ENCODE measurements around the gene CCDC88B.

CCDC88B gene

DNA sequence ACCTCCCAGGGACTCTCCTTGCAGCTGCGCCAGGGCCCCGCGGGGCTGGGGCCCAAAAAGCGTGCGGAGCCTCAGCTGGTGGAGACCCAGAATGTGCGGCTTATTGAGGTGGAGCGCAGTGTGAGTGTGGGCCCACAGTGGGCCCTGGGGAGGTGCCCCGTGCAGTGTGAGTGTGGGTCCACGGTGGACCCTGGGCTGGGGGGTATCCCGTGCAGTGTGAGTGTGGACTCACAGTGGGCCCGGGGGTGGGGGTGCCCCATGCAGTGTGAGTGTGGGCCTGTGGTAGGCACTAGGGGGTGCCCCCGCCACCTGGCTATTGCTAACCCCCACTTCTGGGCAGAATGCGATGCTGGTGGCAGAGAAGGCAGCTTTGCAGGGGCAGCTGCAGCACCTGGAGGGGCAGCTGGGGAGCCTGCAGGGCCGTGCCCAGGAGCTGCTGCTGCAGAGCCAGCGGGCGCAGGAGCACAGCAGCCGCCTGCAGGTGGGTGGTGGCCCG, 11.2 kb downstream of the CCDC88B start:
- Histone ChIP-seq H3K4me2 (ENCODE audit: low read length) (no peak overlapping the region), H2AFZ (ENCODE audit: low read depth, low read length) (no peak overlapping the region), H3K36me3 (replicated peaks; ENCODE audit: low read depth, low read length) (peaks cover 38% of the 10 kb centered on the region), H3K4me1 (ENCODE audit: low read length) (peaks cover 8% of the 10 kb centered on the region), H3K9me3 (ENCODE audit: insufficient read depth, low read length) (no peaks in the 10 kb centered on the region), H4K20me1 (ENCODE audit: insufficient read depth, low read length) (peaks cover 6% of the 10 kb centered on the region; the same call in 1 of the 2 replicates), H3K27me3 (ENCODE audit: low read depth, low read length) (no peaks in the 10 kb centered on the region), H3K4me3 (ENCODE audit: low read length) (no peak overlapping the region), H3K9ac (ENCODE audit: low read length) (no peak overlapping the region), H3K27ac (ENCODE audit: low read length) (no peak overlapping the region), H3K79me2 (ENCODE audit: low read length) (no peaks in the 10 kb centered on the region)
- TF ChIP-seq, protein P1, sequence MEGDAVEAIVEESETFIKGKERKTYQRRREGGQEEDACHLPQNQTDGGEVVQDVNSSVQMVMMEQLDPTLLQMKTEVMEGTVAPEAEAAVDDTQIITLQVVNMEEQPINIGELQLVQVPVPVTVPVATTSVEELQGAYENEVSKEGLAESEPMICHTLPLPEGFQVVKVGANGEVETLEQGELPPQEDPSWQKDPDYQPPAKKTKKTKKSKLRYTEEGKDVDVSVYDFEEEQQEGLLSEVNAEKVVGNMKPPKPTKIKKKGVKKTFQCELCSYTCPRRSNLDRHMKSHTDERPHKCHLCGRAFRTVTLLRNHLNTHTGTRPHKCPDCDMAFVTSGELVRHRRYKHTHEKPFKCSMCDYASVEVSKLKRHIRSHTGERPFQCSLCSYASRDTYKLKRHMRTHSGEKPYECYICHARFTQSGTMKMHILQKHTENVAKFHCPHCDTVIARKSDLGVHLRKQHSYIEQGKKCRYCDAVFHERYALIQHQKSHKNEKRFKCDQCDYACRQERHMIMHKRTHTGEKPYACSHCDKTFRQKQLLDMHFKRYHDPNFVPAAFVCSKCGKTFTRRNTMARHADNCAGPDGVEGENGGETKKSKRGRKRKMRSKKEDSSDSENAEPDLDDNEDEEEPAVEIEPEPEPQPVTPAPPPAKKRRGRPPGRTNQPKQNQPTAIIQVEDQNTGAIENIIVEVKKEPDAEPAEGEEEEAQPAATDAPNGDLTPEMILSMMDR (IDR thresholded peaks at IDR 0.05; ENCODE audit: low read depth, low read length): no peak
- TF ChIP-seq EZH2phosphoT487 (IDR thresholded peaks at IDR 0.05; ENCODE audit: low read depth): no peak

DNA sequence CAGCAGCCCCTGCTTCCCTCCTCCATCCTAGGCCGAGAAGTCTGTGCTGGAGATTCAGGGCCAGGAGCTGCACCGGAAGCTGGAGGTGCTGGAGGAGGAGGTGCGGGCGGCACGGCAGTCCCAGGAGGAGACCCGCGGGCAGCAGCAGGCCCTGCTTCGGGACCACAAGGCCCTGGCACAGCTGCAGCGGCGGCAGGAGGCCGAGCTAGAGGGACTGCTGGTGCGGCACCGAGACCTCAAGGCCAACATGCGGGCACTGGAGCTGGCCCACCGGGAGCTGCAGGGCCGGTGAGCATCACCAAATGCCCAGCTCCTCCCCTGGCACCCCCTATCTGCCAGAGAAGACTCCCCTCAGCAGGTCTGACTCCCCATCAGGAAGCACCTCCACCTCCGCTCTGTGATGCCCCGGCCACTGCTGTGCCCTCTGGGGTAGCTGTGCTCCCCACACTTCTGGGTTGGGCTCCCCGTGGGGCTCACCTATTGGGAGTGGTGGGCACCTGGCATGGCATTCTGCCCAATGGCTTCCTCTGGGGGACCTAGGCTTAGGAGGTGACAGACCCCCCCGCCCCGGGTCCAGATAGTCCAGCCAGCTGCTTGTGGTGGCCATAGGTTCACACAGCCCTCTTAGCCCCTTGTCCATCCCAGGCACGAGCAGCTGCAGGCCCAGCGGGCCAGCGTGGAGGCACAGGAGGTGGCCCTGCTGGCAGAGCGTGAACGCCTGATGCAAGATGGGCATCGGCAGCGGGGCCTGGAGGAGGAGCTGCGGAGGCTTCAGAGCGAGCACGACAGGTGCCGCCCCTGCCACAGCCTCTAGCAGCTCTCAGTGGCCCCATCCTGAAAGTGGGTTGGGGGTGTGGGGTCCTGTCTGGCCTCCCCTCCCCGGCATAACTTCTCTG, 12.3 kb downstream of the CCDC88B start:
- Histone ChIP-seq H3K4me3 (ENCODE audit: low read length) (no peak overlapping the region), H2AFZ (ENCODE audit: low read depth, low read length) (no peak overlapping the region)
- TF ChIP-seq, protein P1 (IDR thresholded peaks at IDR 0.05; ENCODE audit: low read depth, low read length): no peak
- no peak for TF ChIP-seq EZH2phosphoT487 (IDR thresholded peaks at IDR 0.05; ENCODE audit: low read depth)

DNA sequence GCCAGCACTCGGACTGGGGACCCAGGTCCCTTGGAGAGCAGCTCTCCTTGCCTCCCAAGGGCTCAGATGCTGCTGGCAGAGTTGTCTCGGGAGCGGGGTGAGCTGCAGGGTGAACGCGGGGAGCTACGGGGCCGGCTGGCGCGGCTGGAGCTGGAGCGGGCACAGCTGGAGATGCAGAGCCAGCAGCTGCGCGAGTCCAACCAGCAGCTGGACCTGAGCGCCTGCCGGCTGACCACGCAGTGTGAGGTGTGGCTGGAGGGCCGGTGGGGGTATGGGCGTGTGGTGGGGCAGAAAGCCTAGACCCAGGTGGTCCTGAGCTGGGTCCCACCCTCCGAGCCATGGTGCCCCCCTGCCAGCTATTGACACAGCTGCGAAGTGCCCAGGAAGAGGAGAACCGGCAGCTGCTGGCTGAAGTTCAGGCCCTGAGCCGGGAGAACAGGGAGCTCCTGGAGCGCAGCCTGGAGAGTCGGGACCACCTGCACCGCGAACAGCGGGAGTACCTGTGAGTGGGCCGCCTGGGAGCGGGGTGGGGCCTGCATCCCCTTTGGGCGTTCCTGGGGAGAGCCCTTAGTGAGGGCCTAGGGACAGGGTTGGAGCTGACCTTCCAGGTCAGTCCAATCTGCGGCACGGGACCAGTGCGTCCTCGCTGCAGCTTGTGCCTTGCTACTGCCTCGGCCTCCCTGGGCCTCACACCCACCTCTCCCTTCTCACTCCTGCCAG, 13.2 kb downstream of the CCDC88B start:
- peaks cover 13% of the 10 kb centered on the region for H3K4me1 ChIP-seq (ENCODE audit: low read length)
- H2AFZ ChIP-seq (ENCODE audit: low read depth, low read length): no peak overlapping the region
- TF ChIP-seq, protein P1 (IDR thresholded peaks at IDR 0.05; ENCODE audit: low read depth, low read length): no peak
- H3K27me3 ChIP-seq (ENCODE audit: low read depth, low read length): no peaks in the 10 kb centered on the region
- no peak overlapping the region for H3K4me2 ChIP-seq (ENCODE audit: low read length)
- H3K9me3 ChIP-seq (ENCODE audit: insufficient read depth, low read length): no peaks in the 10 kb centered on the region
- H4K20me1 ChIP-seq (ENCODE audit: insufficient read depth, low read length): no peaks in the 10 kb centered on the region
- H3K27ac ChIP-seq (ENCODE audit: low read length): no peak overlapping the region
- no peaks in the 10 kb centered on the region for H3K79me2 ChIP-seq (ENCODE audit: low read length)
- no peak overlapping the region for H3K4me3 ChIP-seq (ENCODE audit: low read length)
- no peak overlapping the region for H3K9ac ChIP-seq (ENCODE audit: low read length)
- peaks cover 31% of the 10 kb centered on the region for H3K36me3 ChIP-seq (replicated peaks; ENCODE audit: low read depth, low read length)

More for the DNA sequence above, 12.3 kb downstream of the CCDC88B start:
- Histone ChIP-seq H3K36me3 (replicated peaks; ENCODE audit: low read depth, low read length) (peaks cover 33% of the 10 kb centered on the region), H3K4me1 (ENCODE audit: low read length) (peaks cover 8% of the 10 kb centered on the region), H3K27ac (ENCODE audit: low read length) (no peak overlapping the region), H3K79me2 (ENCODE audit: low read length) (no peaks in the 10 kb centered on the region), H4K20me1 (ENCODE audit: insufficient read depth, low read length) (peaks cover 2% of the 10 kb centered on the region; the same call in 1 of the 2 replicates), H3K27me3 (ENCODE audit: low read depth, low read length) (no peaks in the 10 kb centered on the region), H3K4me2 (ENCODE audit: low read length) (no peak overlapping the region), H3K9ac (ENCODE audit: low read length) (no peak overlapping the region), H3K9me3 (ENCODE audit: insufficient read depth, low read length) (no peaks in the 10 kb centered on the region)

Measured in OCI-LY3 (cell line).